Measurements from ENCODE around the gene TFDP1.

Gene TFDP1, protein sequence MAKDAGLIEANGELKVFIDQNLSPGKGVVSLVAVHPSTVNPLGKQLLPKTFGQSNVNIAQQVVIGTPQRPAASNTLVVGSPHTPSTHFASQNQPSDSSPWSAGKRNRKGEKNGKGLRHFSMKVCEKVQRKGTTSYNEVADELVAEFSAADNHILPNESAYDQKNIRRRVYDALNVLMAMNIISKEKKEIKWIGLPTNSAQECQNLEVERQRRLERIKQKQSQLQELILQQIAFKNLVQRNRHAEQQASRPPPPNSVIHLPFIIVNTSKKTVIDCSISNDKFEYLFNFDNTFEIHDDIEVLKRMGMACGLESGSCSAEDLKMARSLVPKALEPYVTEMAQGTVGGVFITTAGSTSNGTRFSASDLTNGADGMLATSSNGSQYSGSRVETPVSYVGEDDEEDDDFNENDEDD

DNA sequence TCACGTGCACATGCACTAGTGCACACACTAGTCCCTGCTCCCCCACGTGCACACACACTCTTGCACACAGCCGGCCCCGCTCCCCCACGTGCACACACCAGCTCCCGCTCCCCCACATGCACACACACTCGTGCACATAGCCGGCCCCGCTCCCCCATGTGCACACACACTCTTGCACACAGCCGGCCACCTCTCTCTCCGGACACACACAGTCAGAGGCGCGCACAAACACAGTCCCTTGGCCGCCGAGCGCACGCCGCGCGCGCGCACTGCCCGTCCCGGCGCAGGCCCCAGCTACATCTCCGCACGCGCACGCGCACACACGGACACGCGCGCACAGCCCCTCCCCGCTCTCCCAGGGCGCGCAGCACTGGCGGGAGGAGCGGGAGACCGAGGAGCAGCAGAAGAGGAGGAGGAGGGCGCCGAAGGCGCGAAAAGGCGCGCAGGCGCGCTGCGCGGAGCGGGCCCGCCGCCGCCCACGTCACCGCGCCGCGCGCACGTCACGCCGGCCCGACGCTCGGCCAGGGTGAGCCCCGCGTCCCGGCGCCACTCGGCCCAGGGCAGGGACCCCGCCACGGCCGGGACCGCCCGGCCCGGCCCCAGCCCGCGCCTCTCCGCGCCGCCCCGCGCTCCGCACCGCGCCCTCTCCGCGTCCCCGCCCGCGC is at the start of gene TFDP1:
TSS of gene TFDP1 (plus strand) at position 549 of the 665 bp plus-strand sequence. CDS start 1,085 bp downstream, outside the sequence.
- peak; percentile 84 for DNase-seq

DNA sequence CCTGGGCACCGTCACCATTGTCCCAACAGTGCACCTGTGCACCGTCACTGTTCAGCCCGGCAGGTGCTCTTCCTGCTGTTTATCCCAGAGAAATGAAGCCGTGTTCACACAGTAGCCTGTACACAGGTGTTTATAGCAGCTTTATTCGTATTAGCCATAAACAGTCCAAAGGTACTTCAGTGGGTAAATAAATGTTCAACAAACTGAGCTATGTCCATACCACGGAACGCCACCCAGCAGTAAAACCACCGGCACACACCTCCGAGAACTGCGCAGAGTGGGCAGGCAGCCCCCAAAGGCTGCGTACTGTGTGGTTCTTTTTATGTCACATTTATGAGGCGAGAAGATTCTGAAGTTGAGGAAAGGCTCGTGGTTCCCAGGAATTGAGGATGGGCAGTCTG is 49.2 kb upstream of the TFDP1 start:
- no peak for DNase-seq

- DNase-seq: no peak
These were observed 48.0 kb upstream of the TFDP1 start for GRCh38 chr13:113536461-113537110.

- no peak for DNase-seq
These were observed 47.3 kb upstream of the TFDP1 start for GRCh38 chr13:113537205-113537604.

DNA sequence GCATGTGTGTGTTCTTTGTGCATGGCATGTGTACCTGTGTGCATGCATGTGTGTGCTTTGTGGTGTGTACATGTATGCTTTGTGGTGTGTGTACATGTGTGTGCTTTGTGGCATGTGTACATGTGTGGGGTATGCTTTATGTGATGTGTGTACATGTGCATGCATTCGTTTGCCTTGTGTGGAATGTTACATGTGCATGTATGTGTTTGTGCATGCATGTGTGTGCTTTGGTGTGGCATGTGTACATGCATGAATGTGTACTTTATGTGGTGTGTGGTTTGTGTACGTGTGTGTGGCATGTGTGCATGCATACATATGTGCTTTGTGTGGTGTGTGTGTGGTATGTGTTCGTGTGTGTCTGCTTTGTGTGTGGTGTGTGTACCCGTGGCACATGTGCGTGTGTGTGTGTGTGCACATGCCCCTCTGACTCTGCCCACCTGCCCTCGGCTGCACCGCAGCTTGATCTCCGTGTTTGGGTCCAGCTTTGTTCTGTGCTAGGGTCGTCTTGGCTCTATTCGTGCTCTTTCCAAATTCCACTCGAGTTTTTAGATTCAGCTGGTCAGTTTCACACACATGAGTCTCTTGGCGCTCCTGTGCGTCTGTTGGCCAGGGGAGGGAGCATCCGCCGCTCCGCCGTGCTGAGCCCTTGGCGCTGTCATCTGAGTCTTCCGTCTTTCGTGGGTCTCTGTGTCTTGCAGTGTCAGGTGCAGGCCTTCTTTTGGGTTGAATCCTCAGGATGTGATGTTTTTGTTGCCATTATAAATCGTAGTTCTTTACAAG is 46.5 kb upstream of the TFDP1 start:
- no peak for DNase-seq

GRCh38 chr13:113538689-113539058 is 45.9 kb upstream of the TFDP1 start:
- no peak for DNase-seq

- DNase-seq: no peak
These were observed 45.4 kb upstream of the TFDP1 start for GRCh38 chr13:113539176-113539575.

- peak; percentile 63 for DNase-seq
These were observed 44.7 kb upstream of the TFDP1 start for GRCh38 chr13:113539822-113540221.

DNA sequence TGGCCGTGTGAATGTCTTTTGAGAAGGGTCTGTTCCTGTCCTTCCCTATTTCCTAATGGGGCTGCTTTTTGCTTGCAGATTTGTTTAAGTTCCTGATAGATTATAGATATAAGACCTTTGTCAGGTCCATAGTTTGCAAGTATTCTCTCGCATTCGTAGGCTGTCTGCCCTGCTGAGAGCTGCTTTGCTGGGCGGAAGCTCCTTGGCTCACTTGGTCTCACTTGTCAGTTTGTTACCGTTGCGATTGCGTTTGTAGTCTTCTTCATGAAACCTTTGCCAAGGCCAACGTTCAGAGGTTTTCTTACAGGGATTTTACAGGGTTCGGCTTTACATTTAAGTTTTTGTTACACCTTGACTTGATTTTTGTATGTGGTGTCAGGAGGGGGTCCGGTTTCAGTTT is 44.0 kb upstream of the TFDP1 start:
- no peak for DNase-seq

GRCh38 chr13:113542751-113543424 is 41.7 kb upstream of the TFDP1 start:
- no peak for DNase-seq

- no peak for DNase-seq
These were observed 40.3 kb upstream of the TFDP1 start for GRCh38 chr13:113544071-113544891.

GRCh38 chr13:113544896-113545295 is 39.7 kb upstream of the TFDP1 start:
- no peak for DNase-seq

GRCh38 chr13:113545455-113545930 is 39.1 kb upstream of the TFDP1 start:
- DNase-seq: peak; percentile 62

- DNase-seq: no peak
These were observed 38.5 kb upstream of the TFDP1 start for GRCh38 chr13:113545931-113546516.

- DNase-seq: no peak
These were observed 37.8 kb upstream of the TFDP1 start for GRCh38 chr13:113546571-113547237.

- DNase-seq: no peak
These were observed 37.1 kb upstream of the TFDP1 start for GRCh38 chr13:113547238-113547971.

GRCh38 chr13:113548171-113548641 is 36.3 kb upstream of the TFDP1 start:
- DNase-seq: no peak

DNA sequence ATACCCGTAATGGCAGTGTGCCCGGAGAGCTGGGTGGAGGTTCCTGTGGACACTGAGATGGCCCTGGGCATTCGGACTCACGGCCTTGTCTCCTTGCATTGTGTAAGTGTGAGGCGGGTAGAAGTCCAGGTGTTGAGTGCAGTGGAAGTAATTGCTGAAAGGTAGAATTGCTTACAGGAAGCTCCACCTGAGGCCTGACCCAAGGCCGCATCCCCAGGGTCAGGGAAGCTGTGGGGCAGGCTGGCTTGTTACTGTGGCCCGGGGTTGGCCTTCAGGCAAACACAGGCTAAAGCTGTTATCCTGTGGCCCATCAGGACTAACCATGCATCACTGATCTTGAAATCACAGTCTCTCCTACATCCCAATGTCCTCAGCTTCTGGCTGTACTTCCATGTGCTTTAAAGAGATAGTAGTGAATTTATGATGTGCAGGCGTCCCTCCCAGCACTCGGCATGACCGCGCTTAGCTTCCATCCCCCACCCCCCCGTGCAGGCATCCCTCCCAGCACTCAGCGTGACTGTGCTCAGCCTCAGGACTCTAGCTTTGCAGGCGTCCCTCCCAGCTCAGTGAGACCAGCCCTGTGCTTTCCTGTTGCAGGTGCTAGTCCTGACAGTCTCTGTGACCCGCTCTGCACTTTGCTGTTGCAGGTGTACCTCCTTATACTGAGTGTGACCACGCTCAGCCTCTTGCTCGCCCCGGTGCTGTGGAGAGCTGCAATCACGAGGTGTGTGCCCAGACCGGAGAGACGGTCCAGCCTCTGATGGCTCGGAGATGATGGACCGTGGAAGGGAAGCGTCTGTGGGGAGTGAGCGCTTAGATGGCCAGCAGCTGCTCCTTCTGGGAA is 35.6 kb upstream of the TFDP1 start:
- DNase-seq: no peak

DNA sequence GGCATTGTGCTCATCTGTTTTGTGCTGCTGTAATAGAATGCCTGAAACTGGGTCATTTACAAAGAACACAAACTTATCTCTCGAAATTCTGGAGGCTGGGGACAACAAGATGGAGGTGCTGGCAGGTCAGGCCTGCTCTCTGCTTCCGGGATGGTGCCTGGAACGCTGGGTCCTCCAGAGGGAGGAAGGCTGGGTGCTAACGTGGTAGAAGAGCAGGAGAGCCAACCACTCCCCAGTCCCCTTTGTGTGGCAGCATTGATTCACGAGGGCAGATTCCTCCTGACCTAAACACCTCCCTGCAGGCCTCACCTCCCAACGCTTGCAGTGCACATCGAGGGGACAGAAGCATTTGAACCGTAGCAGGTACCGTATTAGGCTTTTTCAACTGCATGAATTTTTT is 34.1 kb upstream of the TFDP1 start:
- DNase-seq: no peak

Measured in fibroblast of skin of right quadriceps (primary cell).